PC-3 (cell line): ENCODE data around the gene BAG3.
"Not testable (repeated sequence)": the region's sequence is repeated elsewhere in the genome, so short reads cannot be mapped to it uniquely, and the experiment has no call there.

Experiments
- CTCF ChIP-seq: fragments of 300-600 bp; sonication (generic); conservative IDR thresholded peaks from 2 replicates; pipeline ENCODE4 v1.5.1; 2017; ENCODE audit warnings: antibody characterized with exemption, low read depth, mild to moderate bottlenecking, low read length
- EZH2 ChIP-seq: fragments of 300-600 bp; sonication (generic); IDR thresholded peaks from one replicate; pipeline ENCODE4 v1.6.1; 2017; ENCODE audit warnings: antibody characterized with exemption, mild to moderate bottlenecking, low read length; ENCODE audit not compliant: unreplicated experiment

- TF ChIP-seq CTCF, EZH2: not testable (repeated sequence)
Observed at GRCh38 chr10:119710935-119711334, 59.8 kb downstream of the BAG3 start.
